Activated CD8-positive, alpha-beta memory T cell treated with anti-CD3 and anti-CD28 coated beads, Interleukin-2, amount 50 U/mL, for 24 hours (primary cell): ENCODE measurements around the gene TRPC4AP.
"Not testable (repeated sequence)": the region's sequence is repeated elsewhere in the genome, so short reads cannot be mapped to it uniquely, and the experiment has no call there.

ENCODE experiments used
- DNase-seq: peaks from one replicate; pipeline ENCODE4 v3.0.0-alpha.2; 2020; ENCODE audit errors: extremely low read depth

TRPC4AP gene

DNA sequence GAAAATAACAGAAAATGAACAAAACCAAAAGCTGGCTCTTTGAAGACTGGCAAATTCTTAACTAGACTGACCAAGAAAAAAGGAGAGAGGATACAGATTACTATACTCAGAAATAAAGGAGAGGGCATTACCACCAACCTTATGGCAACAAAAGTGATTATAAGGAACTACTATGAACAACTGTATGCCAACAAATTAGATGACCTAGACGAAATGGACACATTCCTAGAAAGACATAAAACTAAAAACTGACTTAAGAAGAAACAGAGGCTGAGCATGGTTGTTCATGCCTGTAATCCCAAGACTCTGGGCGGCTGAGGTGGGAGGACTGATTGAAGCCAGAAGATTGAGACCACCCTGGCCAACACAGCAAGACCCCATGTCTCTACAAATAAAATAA is 33.5 kb downstream of the TRPC4AP start:
- DNase-seq = no peak

DNA sequence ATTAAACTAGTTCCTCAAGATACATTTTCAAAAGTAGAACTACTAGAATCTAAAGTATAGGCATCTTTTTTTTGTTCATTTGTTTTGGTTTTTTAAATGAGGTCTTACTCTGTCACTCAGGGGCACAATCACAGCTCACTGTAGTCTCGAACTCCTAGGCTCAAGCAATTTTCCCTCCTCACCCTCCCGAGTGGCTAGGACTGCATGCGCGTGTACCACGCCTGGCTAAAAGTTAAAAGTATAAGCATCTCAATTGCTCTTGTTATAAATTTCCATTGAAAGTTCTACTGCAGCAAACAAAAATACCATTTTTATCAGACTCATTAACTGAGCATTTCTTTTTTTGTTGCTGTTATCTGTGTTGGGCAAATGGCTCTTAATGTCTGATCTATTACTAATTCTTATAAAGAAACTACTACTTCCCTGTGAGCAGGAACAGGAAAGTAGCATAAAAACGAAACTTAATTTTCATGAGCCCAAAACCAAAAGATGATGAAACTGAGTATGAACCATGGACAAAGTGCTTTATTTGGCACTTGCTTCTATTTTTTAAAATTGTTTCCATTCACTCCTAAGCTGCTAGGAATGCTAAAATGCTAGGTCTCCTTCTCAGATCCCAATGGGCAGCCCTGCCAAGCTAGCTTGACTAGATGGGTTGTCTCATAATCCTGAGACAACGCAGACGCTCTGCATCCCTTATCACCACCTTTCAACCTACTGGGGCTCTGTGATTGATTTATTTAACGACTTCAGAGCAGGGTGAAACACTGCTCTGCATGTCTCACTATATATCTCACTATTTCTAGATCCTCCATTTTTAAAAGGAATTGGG is 36.9 kb downstream of the TRPC4AP start:
- no peak for DNase-seq

DNA sequence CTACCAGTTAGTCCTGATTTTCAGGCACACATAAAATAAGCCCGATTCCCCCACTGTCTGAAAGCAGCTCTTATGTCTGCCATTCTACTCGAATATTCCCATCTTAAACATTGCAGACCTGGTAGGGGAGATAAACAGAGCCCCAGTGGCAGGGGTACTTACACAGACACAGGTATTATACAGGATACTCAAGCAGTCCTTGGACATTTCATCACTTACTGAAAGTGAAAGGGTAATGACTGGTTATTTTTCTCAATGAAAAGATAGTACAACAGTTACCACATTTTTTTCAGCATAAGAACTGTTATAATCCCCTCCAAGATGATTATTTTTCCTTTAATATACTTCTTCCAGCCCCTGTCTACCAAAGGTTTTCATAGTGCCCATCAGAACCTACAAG is 37.8 kb downstream of the TRPC4AP start:
- DNase-seq = no peak

DNA sequence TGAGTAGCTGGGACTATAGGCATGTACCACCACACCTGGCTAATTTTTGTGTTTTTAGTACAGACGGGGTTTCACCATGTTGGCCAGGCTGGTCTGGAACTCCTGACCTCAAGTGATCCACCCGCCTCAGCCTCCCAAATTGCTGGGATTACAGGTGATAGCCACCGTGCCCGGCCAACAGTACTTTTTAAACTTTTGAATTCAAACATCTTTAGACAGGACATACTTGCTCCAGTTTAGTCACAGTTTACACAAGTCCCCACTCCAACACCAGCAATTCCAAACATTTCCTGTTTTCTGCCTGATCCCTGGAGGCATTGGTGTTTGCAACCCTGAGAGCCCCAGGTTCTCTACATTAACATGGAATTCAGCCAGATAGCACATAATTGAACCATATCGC is 40.0 kb downstream of the TRPC4AP start:
- not testable (repeated sequence) for DNase-seq

DNA sequence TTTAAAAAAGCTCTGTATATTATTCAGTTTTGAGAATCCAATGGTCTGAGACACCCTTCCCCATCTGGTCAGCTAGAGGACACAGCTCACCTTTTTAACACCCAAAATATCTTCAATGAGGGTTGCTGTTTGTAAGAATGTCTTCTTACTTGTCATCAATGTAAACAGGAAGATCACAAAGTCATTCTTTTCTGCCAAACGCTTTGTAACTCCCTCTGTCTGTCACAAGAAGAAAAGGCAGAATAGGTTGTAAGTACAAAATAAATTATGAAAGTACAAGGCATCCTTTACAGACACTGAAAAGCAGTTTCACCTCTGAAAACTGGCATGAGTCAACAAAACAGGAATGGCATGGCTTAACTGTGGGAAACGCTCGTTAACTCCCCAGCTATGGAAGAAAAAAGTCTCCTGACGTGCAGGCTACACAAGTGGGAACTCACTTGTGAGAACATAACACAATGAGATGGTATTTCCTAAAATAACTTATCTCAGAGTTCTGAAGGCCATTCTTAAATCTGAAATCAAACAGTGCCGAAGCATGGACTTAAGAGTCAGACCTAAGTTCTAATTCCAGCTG is 42.7 kb downstream of the TRPC4AP start:
- no peak for DNase-seq

DNA sequence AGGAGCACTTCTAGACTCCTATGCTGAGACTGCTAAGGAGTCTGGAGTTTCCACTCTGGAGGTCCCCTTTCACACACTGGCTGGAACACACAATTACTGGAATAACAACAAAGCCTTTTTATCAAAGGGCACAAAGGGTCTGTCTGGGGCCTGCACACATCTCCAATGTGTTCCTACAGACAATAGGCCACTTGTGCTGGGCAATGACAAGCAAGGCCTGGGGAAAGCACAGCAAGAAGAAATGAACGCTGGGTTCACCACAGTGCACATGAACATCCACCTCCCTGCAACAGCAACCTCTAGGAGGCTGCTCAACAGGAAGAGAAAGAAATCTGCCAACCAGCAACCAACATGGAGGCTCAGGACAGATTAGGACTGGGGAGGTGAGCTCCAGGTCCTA is 43.9 kb downstream of the TRPC4AP start:
- no peak for DNase-seq

DNA sequence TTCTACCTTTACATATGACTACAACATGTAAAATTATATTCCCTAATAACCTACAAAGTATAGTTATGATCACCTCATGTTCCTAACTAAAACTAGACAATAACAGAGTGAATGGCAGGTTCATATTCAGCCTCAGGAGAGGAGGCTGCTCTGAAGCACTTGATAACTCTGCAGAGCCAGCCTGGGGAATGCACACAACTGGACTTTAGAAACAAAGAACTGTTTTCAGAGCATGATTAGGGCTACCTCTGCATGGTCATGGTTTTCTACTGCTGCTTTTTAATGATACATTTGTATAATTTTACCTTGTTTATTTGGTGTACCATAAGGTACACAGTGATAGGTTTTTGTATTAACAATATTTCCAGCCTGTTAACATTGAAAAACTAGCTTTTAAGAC is 50.3 kb downstream of the TRPC4AP start:
- no peak for DNase-seq

DNA sequence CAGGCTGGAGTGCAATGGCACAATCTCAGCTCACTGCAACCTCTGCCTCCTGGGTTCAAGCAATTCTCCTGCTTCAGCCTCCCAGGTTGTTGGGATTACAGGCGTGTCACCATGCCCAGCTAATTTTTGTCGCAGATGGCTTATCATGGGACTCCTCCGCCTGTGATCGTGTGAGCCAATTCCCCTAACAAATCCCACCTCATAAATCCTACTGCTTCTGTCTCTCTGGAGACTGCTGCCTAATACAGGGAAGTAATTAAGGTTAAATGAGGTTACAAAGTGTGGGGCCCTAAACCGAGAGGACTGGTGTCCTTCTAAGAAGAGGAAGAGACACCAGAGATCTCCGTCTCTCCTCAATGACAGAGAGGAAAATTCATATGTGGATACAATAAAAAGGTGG is 52.0 kb downstream of the TRPC4AP start:
- no peak for DNase-seq

- DNase-seq = no peak
Observed at GRCh38 chr20:35039846-35040489, 52.6 kb downstream of the TRPC4AP start.

DNA sequence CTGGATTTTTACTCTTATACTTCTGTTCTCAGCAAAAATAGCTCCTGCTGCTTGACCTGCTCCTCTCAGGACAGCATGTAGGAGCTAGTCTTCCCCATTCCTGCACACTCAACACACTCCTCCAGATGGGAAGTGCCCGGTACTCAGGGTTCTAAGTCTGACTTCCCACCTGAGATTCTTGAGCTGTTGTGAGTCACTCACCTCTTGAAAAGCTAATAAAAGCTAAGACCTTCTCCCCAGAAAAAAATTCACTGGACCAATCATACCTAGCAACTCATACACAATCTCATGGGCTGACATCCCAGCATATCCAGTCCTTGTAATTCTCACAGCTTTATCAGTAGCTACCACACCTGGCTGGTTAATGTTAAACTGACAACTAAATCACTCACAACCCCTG is 53.5 kb downstream of the TRPC4AP start:
- no peak for DNase-seq

- DNase-seq = no peak
Observed at GRCh38 chr20:35034145-35034544, 58.5 kb downstream of the TRPC4AP start.

- no peak for DNase-seq
Observed at GRCh38 chr20:35030136-35030535, 62.5 kb downstream of the TRPC4AP start.

- no peak for DNase-seq
Observed at GRCh38 chr20:35027301-35027700, 65.3 kb downstream of the TRPC4AP start.

DNA sequence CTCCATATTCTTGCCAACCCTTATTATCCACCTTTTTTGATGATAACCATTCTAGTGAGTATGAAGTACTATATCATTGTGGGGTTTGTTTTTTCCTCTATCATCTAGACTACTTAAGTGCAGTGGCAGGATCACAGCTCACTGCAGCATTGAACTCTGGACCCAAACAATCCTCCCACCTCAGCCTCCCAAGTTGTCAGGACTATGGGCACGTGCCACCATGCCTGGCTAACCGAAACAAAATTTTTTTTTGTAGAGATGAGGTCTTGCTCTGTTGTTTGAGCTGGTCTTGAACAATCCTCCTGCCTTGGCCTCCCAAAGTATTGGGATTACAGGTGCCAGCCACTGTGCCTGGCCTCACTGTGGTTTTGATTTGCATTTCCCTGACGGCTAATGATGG is 67.5 kb downstream of the TRPC4AP start:
- no peak for DNase-seq

- DNase-seq = no peak
Observed at GRCh38 chr20:35023624-35024023, 69.0 kb downstream of the TRPC4AP start.

DNA sequence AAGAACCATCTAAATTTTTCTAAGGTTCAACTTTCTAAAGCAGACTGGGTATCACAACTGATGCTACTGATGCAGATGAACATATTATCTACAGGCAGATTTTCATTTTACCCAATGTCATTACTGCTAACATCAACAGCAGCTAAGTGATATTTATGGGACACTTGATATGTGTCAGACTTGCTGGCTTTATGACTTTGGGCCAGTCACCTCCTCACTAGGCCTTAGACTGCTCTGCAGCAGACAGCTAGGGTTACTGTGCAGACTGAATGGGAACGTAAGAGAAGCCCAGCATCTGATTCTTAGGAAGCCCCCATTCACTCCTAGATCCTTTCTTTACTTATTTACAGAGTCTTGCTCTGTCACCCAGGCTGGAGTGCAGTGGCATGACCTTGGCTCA is 70.8 kb downstream of the TRPC4AP start:
- no peak for DNase-seq

DNA sequence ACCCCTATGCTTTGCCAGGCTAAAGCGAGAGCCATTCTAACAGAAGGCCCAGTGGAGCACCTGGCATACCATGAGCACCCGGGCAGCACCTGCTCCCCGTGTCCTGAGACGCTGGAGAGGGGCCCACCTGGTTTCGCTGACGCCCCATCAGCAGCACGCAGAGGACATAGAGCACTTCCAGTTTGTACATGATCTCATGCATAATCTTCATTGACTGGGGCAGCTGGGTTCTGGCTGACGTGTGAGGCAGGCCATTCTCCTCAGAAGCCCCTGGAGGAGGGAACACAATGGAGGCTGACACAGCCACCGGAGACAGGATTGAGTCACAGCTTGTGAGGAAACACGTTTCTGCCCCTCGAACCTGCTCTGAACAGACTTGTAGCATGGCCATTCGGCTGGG is 71.5 kb downstream of the TRPC4AP start:
- no peak for DNase-seq

DNA sequence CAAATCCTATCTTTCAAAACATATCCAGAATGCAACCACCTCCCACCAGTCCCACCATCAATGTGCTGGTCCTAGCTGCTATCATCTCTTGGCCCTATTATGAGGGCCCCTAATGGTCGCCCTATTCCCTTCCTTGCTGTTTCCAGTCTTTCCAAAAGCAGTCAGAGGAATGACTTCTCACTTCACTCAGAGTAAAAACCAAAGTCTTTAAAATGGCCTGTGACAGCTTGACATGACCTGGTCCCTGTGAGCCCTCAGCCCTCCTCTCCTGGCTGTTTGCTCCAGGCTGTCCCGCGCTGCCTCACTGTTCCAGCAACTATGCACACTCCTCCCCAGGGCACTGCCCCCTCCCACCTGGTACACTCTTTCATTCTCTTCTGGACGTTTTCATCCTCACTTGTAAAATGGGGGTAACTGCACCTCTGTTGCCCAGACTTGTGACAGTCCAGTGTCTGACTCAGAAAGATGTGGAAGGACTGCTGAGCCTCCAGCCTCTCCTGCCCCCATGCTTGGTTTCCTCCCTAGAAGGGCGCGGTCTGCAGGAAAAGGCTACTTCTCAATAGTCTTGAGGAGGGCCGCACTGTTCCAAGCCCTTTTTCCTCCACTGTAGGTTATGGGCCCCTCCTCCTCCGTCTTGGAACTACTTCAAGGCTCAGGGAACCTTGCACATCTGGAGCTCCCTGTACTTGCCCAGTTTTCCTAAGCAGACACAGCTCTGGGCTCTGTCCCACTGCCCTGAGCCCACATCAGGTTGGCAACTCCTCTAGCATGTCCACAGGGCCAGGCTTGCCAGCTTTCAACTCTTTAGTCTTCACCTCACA is 72.3 kb downstream of the TRPC4AP start:
- DNase-seq = no peak

DNA sequence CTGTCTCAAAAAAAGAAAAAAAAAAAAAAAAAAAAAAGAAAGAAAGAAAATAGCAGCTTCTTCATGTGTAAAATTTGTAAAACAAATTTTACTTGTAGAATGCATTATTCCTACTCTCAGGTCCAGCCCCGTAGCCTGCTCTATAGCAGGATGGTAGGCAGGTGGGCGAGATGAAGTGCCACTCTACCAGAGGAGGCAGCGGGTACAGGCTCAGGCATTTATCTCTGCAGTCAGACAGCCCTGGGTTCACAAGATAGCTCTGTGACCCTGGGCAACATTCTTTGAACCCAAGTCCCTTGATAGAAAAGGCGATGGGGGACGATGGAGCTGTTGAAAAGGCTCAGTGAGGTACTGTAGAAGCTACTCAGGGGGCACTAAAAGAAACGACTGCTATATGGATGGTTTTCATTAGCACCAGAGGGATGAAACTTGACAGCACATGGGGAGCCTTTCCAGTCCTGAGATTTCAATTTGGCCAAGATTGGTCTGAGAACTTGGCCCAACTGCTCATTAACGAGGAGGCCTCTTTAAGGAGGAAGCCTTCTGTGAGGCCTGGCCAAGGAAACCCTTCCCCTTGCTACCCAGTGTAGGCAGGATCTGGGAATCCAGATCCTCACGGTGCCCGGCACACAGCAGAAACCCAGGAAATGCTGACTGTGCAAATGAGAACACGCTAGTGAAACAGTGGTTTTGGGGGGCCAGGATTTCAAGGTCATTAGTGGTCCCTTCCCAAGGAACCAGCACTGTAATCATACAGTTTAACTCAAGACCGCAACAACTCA is 73.8 kb downstream of the TRPC4AP start:
- no peak for DNase-seq

DNA sequence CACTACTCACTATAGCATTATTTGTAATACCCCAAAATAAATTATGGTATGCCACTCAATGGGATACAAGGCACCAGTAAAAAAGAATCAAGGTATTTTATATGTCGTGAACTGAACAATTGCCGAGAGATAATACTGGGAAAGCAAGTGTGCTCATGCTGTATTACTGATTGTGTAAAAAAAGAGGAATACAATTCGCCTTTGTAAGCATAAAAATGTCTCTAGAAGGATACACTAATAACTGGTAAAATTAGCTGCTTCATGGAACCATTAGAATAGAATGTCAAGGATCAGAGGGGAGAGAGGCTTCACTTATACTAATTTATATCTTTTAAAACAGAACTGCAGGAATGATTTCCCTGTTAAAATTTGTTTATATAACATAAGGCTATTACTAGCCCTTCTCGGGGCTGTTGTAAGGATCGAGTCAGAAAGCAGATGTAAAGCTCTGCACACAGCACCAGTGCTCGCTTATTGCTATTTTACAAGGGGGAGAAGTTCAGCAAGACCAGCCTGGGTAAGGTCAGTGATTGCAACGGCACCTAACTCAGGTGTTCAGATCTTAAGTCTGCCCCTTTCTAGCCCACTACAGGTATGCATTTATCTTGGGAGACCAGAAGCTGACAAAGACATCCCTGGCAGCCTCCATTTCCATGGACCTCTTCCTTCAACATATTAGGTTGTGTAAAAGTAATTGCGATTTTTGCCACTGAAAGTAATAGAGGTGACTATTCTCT is 75.3 kb downstream of the TRPC4AP start:
- no peak for DNase-seq

DNA sequence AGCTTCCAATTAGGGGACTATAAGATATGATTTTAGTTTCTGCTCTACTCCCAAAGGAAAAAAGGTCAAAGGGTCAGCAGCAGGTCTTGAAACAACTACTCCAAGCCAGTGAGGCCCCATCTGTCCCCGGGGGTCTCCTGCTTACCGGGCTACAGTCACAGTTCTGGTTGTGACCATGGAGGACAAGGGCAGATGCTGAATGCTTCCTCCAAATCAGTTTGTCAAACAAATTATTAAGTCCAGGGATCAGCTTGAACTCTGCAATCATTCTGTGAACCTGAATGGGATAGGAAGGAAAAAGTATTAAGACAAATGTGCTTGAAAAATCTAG is 76.8 kb downstream of the TRPC4AP start:
- no peak for DNase-seq
